Lower leg skin (tissue), 4 donors: ENCODE measurements around the gene THRA. TPM values are rescaled to one million over a fixed set of nuclear protein-coding genes. Genes with fewer than 3 reads are reported as not detected.

Source experiments
- DNase-seq, 2 donors: peaks; one replicate each; pipeline ENCODE4 v3.0.0-alpha.2; 2019; ENCODE audit warnings: low spot score in 2 of 2
- H3K4me3 ChIP-seq: fragments of 200-600 bp; sonication (generic); 2 replicates; pipeline ENCODE4 v1.5.1; 2017; ENCODE audit warnings: mild to moderate bottlenecking, low read depth; ENCODE audit not compliant: poor library complexity, severe bottlenecking
- POLR2A ChIP-seq, 2 donors: fragments of 450-650 bp; IDR thresholded peaks; one replicate each; pipeline ENCODE4 v1.6.1; 2016 to 2017; ENCODE audit warnings: antibody characterized with exemption in 2 of 2, mild to moderate bottlenecking in 1 of 2, moderate library complexity in 1 of 2
- WGBS, 2 donors: methylation state at CpG; one replicate each; pipeline ENCODE4 v1.1.5; 2018; 5-methylcytosine and 5-hydroxymethylcytosine counted together
- intact Hi-C: fragments of 100-400 bp; cut with DNase I; formaldehyde crosslinking; loops from one replicate; pipeline ENCODE4 v1.15.0; 2023; ENCODE audit warnings: low total_unique reads
- total RNA-seq, 4 donors: library from RNA; depleted of rRNA; stranded (reverse); fragments of >200 nt; gene quantifications; one replicate each; pipeline ENCODE4 v1.1.0, GENCODE V29; 2016
- TF ChIP-seq, protein P1 (sequence below), 3 donors: fragments of 450-650 bp; IDR thresholded peaks; one replicate each; pipeline ENCODE4 v1.5.1; 2016; ENCODE audit warnings: antibody characterized with exemption in 3 of 3, mild to moderate bottlenecking in 3 of 3, moderate library complexity in 2 of 3

The THRA gene
- total RNA-seq, 4 donors from 2014 or later, result 28.2 to 56.8 (median 42.6) TPM

GRCh38 chr17:40032322-40033320 lies 30.1 kb upstream of the THRA start:
- DNase-seq, result no peak
- TF ChIP-seq POLR2A (IDR thresholded peaks at IDR 0.05), result no peak
- TF ChIP-seq, protein P1, sequence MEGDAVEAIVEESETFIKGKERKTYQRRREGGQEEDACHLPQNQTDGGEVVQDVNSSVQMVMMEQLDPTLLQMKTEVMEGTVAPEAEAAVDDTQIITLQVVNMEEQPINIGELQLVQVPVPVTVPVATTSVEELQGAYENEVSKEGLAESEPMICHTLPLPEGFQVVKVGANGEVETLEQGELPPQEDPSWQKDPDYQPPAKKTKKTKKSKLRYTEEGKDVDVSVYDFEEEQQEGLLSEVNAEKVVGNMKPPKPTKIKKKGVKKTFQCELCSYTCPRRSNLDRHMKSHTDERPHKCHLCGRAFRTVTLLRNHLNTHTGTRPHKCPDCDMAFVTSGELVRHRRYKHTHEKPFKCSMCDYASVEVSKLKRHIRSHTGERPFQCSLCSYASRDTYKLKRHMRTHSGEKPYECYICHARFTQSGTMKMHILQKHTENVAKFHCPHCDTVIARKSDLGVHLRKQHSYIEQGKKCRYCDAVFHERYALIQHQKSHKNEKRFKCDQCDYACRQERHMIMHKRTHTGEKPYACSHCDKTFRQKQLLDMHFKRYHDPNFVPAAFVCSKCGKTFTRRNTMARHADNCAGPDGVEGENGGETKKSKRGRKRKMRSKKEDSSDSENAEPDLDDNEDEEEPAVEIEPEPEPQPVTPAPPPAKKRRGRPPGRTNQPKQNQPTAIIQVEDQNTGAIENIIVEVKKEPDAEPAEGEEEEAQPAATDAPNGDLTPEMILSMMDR (IDR thresholded peaks at IDR 0.05), result no peak
- H3K4me3 ChIP-seq, result no peak overlapping the region
- 76 to 78% methylated on average over 22 to 23 of the region's 23 CpGs for WGBS, 2 donors
- intact Hi-C loops, result no loop called here

- WGBS, 2 donors, result 77 to 78% methylated on average over 8 of the region's 8 CpGs
- intact Hi-C loops, result no loop called here
- no peak for TF ChIP-seq POLR2A (IDR thresholded peaks at IDR 0.05)
- TF ChIP-seq, protein P1 (IDR thresholded peaks at IDR 0.05), result no peak
- DNase-seq, result no peak
- H3K4me3 ChIP-seq, result no peak overlapping the region
These were observed 29.4 kb upstream of the THRA start for GRCh38 chr17:40033339-40033738.

DNA sequence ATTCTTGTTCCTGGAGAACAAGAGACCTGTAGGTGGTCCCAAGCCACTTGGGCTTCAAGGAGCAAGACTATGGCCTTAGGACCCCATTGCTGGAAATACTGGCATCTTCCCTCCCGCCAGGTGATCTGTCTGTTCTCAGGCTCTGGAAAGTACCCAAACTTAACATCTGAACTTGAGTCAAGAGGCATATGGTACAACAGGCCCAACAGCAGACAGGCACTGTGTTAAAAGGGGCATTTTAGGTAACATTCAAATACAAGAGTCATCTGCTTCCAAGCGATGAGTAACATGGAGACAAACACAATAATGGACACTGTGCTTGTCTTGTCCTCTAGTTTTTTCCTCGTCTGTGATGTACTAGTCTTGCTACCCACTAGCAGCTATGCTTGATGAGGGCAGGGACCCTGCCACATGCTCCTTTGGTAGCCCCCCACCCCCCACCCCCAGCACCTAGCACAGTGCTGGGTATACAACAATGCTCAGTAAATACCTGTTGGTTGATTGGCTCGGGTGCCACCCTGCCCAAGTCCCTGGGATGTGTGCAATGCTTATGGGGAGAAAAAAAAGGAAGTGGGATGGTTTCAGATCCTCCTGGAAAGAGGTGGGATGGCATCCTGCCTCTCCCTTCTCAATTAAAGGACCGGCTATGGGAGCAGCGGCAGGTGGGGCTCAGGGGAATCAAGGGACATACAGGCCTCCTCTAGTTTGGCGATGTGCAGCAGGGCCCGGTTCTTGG lies 28.2 kb upstream of the THRA start:
- H3K4me3 ChIP-seq, result no peak overlapping the region
- TF ChIP-seq, protein P1 (IDR thresholded peaks at IDR 0.05), result no peak
- TF ChIP-seq POLR2A (IDR thresholded peaks at IDR 0.05), result no peak
- WGBS, 2 donors, result 76 to 82% methylated on average over 8 of the region's 8 CpGs
- DNase-seq, result no peak
- intact Hi-C loops, result no loop called here

DNA sequence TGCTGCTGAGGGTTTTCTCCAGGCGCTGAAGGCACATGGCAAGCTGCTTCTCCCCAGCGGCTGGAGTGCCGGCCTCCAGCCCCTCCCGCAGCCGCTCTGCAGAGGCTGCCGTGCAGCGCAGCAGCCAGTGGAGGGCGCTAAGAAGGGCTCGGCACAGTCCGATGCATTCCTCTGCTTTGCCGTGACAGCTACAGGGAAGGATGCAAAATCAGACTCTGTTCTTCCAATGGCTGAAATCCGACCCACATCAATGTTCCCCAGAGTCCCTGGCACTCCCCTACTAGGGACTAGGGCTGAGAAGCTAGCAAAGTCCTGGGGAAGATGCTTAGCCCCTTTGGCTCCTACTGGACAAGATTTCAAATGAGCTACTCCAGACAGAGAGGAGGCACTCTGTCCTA lies 27.6 kb upstream of the THRA start:
- no peak for DNase-seq
- TF ChIP-seq, protein P1 (IDR thresholded peaks at IDR 0.05), result no peak
- TF ChIP-seq POLR2A (IDR thresholded peaks at IDR 0.05), result no peak
- 42 to 55% methylated on average over 12 of the region's 12 CpGs for WGBS, 2 donors
- intact Hi-C loops, result no loop called here
- H3K4me3 ChIP-seq, result no peak overlapping the region

DNA sequence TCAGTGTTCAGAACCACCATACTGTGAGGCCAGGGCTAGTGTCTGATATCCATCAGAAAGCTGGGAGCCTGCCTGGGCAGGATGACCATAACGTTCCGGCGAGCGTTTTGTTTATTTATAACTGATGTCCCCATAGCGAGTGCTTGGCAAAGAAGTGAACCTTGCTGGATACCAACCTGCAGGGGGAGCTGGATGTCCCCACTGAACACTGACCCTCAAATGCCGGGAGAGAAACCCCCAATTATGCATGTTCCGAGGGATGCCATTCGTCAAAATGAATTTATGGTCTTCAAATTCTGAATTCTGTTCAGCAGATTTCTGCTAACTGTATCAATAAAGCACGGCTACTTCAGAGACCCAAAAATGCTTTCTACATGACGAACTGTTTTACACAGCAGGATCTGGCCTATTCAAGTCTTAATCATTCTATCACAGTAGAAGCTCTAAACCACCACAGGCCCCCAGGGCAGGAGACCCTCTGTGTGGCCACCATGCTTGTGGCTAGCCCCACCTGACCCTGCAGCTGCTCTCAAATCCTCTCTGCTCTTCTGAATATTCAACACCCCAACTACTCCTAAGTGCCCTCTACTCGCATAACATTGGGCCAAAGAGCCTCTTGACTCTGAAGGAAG lies 23.8 kb upstream of the THRA start:
- intact Hi-C loops, result no loop called here
- peak in 1 of 2 donors; percentile 72 for DNase-seq
- TF ChIP-seq, protein P1 (IDR thresholded peaks at IDR 0.05), result no peak
- no peak for TF ChIP-seq POLR2A (IDR thresholded peaks at IDR 0.05)
- H3K4me3 ChIP-seq, result no peak overlapping the region
- 31 to 35% methylated on average over 11 of the region's 11 CpGs for WGBS, 2 donors
